AG09309 (cell line): Measurements from ENCODE around the gene ERBB2.

Experiments
- DNase-seq: peaks from one replicate; pipeline ENCODE4 v3.0.0-alpha.2; 2010; ENCODE audit warnings: low read depth
- H3K4me3 ChIP-seq: 2 replicates; pipeline ENCODE4 v1.5.1; 2011; ENCODE audit warnings: mild to moderate bottlenecking, low read depth, low read length, moderate library complexity; ENCODE audit not compliant: control insufficient read depth
- TF ChIP-seq, protein P1 (sequence below): IDR thresholded peaks from 2 replicates; pipeline ENCODE4 v1.5.1; 2011; ENCODE audit warnings: mild to moderate bottlenecking, low read depth, low read length, inconsistent platforms; ENCODE audit not compliant: insufficient read depth, control insufficient read depth; ENCODE audit errors: missing control alignments

ERBB2 gene

DNA sequence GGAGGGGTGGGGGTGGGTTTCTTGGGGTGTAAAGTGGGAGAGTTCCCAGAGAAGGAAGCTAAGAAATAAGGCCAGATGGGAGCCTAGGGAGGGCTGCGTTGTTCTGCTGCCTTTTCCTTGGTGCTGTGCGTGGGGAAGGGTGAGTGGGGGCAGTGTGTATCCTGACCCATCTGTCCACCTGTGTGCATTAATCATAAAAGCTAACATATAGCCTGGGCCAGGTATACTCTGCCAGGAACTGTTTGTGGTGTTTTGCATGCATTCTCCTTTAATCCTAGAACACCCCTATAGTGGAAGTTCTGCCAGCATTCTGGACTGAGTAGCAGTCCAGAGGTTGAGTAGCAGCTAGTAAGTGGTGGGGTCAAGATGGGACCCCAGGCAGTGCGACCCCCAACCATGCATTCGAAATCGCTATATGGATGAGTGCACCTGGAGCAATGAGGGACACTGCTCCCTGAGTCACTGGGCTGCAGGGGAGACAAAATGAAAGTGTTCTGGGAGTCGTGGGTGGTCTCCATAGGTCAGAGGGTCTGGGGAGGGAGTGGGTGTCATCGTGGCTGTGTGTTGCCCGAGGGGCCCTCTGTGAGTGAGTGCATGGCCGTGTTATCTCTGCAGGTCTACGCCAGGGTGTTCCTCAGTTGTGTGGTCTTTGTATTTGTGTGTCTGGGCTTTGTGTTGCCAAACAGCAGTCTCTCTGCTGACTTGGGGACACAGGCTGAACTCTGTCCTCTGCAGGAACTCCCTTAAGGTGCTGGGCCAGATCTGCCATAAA lies 1.3 kb downstream of the ERBB2 start:
- TF ChIP-seq, protein P1, sequence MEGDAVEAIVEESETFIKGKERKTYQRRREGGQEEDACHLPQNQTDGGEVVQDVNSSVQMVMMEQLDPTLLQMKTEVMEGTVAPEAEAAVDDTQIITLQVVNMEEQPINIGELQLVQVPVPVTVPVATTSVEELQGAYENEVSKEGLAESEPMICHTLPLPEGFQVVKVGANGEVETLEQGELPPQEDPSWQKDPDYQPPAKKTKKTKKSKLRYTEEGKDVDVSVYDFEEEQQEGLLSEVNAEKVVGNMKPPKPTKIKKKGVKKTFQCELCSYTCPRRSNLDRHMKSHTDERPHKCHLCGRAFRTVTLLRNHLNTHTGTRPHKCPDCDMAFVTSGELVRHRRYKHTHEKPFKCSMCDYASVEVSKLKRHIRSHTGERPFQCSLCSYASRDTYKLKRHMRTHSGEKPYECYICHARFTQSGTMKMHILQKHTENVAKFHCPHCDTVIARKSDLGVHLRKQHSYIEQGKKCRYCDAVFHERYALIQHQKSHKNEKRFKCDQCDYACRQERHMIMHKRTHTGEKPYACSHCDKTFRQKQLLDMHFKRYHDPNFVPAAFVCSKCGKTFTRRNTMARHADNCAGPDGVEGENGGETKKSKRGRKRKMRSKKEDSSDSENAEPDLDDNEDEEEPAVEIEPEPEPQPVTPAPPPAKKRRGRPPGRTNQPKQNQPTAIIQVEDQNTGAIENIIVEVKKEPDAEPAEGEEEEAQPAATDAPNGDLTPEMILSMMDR, result no peak
- peak overlapping the region; percentile 84 for H3K4me3 ChIP-seq
- DNase-seq, result no peak

DNA sequence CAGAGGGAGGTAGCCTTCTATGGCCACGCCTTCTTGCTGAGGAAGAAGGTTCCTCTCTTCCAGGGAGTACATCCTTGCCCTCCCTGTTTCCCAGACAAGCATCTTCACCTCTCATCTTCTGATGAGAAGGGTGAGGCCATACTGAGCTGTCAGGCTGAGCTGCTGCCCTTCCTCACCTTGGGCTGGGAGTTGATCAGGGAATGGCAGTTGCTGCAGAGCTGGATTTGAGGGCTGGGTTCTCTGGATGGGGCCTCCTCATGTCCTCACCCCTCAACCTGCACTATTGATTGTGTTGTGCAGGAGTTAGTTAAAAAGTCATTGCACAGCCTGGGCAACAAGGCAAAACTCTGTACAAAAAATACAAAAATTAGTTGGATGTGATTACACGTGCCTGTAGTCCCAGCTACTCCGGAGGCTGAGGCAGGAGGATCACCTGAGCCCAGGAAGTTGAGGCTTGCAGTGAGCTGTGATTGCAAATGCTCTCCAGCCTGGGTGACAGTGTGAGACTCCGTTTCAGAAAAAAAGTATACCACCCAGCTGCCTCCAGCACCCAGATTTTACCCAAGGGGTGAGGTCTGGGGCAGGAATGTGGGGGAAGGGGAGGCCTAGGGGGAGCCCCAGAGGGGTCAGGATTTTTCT lies 2.0 kb downstream of the ERBB2 start:
- DNase-seq, result no peak
- no peak overlapping the region; the same call in none of the 2 replicates for H3K4me3 ChIP-seq
- TF ChIP-seq, protein P1, result no peak

DNA sequence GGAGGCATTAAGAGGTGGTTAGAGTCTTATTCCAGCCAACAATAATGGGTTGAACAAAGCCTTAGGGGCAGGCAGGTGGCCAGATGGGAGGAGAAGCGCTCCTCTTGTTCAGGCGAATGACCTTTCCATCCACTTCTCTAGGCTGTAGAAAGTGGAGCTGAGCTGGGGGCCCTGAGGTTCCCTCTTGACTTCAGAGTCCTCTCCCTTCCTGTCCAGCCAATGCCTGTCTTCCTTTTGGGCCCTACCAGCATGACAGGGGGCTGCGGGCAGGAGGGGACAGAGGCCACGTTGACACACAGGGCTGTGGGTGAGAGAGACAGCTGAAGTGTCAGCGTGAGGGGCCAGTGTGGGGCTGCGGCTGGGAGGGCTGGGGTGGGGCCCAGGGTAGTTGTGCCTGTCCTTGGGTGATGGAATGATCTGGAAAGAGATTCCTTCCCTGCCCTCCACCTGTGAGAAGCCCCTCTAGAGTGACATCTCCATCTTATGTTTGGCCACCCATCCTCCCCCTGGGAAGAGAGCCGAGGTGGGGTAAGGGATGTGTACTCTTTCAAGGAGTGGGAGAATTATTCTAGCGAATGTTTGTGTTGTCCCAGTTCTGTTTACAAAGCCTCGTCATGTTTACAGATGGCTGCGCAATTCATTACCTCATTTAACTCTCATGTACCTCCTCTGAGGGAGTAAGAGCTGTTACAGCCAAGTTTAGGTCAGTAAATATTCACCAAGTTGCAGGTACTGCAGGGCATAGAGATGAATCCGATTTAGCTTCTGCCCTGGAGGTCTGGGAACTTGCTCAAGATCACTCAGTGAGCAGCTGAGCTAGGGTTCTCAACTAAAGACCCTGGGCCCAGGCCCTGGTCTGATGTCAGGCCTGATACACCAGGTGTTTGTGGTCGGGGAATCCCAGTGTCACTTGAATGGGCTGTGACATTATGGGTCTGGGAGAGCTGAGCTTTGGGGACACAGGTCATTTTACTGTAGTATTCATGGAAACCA lies 3.3 kb downstream of the ERBB2 start:
- TF ChIP-seq, protein P1, result no peak
- no peak overlapping the region for H3K4me3 ChIP-seq
- no peak for DNase-seq

DNA sequence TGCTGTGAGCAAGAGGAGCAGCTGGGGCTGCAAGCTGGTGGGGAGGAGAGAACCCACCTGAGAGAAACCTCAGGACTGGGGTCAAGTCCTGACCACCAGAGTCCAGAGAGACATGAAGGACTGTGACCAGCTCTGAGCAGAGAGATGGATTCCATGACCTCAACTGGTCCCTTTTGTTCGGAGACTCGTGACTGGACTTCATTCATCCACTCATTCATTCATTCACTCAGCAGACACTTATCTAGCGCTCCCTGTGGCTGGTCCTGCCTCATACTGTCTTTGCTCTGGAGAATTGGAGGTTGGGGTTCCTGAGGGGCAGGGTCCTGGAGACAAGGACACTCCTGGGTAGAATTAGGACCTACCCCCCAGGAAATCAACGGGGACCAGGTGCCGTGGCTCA lies 4.0 kb downstream of the ERBB2 start:
- H3K4me3 ChIP-seq, result no peak overlapping the region
- TF ChIP-seq, protein P1, result no peak
- no peak for DNase-seq

DNA sequence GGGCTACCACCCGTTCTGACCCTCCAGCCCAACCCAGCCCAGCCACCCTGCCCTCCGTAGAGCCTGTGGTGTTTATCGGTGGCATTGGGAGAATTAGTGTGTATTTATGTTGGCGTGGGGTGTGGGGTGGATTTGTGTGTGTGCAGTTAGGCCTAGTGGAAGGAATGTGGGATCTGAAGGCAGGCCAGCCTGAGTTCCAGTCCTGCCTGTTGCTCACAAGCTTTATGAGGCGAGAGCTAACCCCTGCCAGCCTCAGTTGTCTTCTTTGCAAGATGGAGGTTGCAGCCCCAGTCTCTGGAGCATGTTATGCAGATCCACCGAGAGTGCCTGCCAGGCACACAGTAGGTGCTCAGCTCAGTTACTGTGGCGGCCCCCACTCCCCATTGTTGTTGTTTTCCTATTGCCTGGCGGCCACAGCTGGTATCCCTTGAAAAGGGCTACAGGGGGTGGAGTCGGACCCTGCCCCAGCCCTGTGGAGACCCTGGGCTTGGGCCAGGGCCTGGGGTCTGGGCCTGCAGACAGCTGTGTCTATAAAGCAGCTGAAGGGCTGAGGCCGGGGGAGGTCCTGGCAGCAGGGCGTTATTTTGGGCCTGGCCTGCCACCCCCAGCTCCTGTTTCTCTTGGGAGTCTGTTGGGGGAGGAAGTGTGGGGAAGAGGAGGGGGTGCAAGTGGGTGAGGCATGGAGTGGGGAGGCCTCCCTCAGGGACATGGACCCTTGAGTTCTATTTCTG lies 5.1 kb downstream of the ERBB2 start:
- TF ChIP-seq, protein P1, result peak; percentile 50
- H3K4me3 ChIP-seq, result no peak overlapping the region
- DNase-seq, result no peak
